ENCODE results near the gene SGIP1.

GRCh38 chr1:66693856-66694255 is 159.9 kb downstream of the SGIP1 start:
- no peak for TF ChIP-seq EP300 (IDR thresholded peaks at IDR 0.05)
- no peak for TF ChIP-seq CTCF (IDR thresholded peaks at IDR 0.05)
